ENCODE measurements around the gene PATJ.
"Not testable (repeated sequence)": the region's sequence is repeated elsewhere in the genome, so short reads cannot be mapped to it uniquely, and the experiment has no call there.

The PATJ gene

DNA sequence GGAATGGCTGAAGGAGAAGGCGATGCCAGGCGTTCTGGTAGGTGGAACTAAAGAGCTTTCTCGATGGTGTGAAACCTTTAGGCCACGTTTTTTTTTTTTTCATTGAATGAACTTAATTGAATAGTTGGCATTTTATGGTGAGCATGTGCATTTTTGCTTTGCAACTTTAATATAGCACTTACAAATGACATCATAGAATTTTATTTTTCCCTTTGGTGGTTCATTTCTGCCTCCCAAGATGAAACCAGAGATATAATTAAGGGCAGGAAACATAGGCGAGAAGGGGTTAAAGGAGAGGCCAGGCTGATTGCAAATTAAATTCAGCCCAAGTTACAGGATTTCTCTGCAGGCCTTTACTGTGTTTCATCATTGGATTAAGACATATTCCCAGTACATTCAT lies 366.8 kb downstream of the PATJ start:
- no peak for DNase-seq

- DNase-seq = no peak
Measured at GRCh38 chr1:62110198-62110817, 368.0 kb downstream of the PATJ start.

DNA sequence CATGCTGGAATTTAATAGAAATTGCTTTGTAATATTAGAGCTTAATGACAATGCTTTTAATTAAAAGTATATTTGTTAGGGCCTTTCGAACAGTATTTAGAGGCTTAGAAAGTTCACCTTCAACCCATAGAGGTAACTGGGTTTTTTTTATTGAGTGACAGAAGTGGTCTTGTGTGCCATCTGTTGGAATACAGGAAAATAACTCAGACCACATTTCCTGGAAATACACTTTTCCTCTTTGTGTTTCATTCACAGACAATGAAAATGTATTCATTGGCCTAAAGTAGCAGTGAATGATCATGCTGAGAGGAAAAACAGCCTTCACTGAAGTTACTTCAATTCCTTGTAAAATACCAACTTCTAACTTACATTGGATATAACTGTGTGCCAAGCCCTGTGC lies 368.8 kb downstream of the PATJ start:
- no peak for DNase-seq

DNA sequence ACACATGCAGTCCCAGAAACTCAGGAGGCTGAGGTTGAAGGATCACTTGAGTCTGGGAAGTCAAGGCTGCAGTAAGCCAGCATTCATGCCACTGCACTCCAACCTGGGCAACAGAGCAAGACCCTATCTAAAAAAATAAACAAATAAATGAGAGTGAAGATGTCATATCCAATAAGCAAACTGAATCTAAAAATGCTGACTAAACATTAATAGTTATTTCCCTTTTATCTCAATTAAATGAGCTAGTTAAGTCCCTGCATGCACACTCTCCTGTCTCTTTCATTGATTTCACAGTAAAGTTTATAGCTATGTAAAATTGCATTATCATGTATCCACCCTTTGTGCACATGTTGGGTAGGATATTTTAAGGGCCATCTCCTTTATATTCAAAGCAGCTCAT lies 371.2 kb downstream of the PATJ start:
- no peak for DNase-seq

GRCh38 chr1:62117018-62117750 lies 374.9 kb downstream of the PATJ start:
- DNase-seq = no peak

- DNase-seq = no peak
Measured at GRCh38 chr1:62126579-62127290, 384.5 kb downstream of the PATJ start.

DNA sequence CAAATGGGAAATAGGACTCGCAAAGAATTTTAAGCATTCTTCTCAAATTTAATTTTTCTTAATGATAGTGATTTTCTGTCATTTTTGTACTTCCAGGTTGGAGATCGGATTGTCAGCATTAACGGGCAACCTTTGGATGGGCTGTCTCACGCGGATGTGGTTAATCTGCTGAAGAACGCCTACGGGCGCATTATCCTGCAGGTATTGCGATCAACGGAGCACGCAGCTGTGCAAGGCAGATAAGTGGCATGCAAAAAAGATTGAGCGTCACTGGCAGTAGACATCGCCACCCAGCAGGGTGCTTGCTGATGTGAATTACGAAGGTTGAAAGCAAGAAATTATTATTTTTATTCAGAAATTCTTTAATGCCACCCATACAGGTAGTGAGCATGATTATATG lies 386.5 kb downstream of the PATJ start:
- DNase-seq = no peak

DNA sequence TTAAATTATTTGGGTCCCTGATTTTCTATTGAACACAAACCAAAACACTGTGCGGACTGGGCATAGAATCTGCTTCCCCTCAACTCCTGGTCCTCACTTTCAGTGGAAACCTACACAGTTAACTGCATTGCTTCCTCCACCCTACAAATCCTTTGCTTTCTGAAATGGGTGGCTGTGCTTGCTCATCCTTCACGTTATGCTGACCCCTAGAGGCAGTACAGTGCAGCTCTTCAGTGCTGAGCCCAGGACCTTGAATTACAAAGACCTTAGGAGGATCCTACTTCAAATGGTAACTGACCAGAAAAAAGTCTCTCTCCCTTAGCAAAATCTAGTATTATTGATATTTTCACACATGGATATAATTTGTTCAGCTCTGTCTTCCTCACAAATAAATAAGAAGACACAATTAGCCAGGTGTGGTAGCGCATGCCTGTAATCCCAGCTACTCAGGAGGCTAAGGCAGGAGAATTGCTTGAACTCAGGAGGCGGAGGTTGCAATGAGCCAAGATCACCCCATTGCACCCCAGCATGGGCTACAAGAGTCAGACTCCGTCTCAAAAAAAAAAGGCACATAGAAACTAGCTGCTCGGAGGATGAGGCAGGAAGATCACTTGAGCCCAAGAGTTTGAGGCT lies 388.9 kb downstream of the PATJ start:
- DNase-seq = peak; percentile 29

DNA sequence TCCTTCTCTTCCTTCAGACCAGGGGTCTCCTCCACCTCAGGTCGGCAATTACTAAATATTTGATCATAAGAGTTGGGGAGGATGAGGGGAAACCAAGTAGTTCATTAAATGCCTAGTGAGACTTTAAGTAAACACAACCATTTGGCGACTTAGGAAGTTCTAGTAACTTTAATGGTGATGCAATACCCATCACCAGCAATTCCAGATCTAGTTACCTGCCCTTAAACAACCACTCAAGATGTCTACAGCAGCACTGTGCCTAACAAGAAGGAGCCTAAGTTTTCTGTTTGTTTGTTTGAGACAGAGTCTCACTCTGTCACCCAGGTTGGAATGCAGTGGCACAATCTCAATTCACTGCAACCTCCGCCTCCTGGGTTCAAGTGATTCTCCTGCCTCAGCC lies 395.7 kb downstream of the PATJ start:
- DNase-seq = no peak

DNA sequence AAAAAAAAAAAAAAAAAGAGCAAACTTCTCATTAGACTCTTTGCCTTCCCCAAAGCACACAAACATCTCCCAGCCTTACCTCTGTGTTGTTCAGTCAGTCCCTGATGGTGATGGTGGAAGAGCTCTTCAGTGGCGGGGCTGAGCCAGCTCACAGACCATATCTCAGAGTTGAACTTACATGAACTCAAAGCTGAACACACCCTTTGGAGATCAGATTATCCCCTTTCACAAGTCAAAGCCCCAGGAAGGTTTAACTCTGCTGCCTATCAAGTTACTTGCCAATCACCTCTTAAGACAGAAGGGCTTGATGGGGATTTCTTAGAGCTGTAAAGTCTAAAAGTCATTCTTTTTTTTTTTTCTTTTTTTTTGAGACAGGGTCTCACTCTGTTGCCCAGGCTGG lies 397.1 kb downstream of the PATJ start:
- no peak for DNase-seq

DNA sequence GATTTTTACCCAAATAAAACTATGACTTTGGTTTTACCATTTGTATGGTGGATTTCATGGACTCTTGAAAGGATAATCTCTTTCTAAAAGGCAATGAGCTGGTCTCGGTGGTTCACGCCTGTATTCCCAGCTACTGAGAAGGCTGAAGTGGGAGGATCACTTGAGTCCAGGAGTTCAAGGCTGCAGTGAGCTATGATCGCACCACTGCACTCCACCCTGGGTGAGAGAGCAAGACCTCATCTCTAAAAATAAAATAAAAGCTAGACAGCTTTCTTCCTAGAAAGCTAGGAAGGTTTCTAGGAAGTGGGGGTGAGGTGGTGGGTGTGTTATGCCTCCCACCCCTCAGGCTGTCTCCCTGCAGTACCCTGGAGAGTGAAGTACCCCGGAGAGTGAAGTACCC lies 398.4 kb downstream of the PATJ start:
- no peak for DNase-seq

GRCh38 chr1:62142496-62142895 lies 400.2 kb downstream of the PATJ start:
- no peak for DNase-seq

DNA sequence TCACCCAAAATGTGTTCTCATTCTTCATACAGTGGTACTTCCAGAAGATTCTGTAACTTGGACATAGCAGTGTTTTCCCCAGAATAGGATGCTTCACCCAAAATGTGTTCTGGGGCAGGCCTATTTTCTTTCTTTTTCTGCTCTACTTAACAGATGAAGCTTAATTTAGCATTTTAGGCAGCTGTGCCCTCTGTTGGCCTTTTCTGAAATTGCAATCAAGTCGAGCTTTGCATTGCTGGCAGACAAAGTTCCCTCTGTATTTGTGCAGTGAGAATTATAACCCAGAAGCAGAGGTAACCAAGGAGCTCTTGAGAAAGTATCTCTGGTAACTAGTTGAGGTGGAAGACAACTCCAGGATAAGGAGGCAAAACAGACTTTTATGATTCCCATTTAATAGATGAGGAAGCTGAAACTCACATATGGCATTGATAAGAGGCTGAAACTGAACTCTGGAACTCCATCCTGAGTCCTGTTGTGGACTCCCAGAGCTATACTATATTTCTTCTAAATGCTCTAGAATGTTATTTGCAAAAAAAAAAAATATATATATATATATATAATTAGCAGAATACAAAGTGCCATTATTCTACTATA lies 402.1 kb downstream of the PATJ start:
- peak; percentile 27 for DNase-seq

DNA sequence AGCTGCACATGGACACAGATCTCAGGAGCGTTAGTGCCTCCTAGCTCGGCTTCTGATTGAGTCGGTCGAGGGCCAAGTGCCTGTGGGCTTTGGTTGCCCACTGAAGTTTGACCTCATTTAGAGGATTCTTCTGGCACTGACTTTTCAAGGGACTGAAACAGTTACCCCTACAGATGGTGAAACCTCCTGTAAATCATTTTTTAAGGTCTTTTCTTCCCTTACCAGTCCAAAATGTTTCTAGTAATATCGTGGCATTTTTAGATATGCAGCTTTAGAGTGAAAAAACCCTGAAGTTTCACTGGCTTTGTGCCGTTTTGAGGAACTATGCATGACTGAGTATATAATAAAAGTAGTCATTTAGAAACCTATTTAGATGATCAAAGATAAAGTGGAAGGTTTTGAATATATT lies 417.7 kb downstream of the PATJ start:
- DNase-seq = no peak

DNA sequence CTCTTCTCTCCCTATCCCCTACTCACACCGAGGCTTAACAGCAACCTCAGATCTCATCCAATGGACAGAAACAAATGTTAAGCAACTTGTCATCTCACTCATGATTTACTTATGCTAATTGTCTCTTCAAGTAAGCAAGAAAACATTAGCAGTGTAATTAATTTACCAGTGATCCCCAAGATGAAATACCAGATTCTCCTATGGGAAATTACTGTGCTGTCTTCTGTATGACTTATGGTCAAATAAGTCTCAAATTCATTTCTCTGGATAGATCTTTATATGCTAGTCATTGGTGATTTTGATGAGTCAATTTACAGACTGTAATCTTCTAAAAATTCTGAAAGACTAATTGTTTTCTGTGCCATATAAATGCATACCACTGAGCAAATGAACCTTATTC lies 419.4 kb downstream of the PATJ start:
- DNase-seq = no peak

DNA sequence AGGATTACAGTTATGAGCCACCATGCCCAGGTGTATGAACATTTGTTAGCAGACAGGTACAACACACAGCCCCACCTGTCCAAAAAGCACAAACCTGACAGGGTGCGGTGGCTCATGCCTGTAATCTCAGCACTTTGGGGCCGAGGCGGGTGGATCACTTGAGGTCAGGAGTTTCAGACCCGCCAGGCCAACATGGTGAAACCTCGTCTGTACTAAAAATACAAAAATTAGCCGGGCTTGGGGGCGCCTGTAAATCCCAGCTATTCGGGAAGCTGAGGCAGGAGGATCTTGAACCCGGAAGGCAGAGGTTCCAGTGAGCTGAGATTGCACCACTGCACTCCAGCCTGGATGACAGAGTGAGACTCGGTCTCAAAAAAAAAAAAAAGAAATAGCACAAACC lies 428.1 kb downstream of the PATJ start:
- not testable (repeated sequence) for DNase-seq

DNA sequence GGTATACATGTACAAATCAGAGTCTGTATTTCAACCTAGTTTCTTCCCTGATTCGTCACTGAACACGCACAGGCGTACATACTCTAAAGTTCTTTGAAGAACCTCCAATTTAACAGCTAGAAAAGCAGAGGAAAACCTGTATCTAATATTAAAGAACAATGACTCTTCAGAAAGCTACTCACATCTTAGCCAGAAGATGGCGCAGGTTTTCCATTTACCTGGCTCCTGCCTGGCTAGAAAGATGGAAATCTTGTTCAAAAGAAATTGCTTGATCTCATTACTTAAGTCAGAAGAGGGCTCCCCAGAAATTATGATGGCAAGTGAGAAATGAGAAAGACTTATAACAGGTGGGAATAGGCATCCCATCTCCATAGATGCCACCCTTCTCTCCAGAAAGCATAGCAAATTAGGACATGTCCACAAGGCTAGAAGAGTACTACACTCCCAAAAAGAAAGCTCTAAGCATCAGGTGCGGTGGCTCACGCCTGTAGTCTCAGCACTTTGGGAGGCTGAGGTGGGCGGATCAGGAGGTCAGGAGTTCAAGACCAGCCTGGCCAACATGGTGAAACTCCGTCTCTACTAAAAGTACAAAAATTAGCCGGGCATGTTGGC lies 433.4 kb downstream of the PATJ start:
- peak; percentile 51 for DNase-seq

- no peak for DNase-seq
Measured at GRCh38 chr1:62176597-62177312, 434.5 kb downstream of the PATJ start.

DNA sequence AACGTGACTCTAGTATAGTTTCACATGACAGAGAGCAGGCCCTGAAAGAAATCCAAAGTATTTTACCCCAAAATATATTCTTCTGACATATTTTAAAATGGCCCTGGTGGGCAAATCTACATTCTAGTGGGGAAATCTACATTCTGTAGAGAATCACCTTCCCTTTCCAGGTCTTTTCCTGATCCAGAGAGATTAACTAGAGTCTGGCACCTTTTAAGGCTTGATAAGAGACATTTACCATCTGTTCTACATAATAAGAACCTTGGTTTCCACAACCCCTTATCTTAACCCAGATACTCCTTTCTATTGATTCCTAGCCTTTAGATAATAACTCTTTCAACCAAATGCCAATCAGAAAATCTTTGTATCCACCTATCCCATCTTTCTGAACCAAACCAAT lies 435.3 kb downstream of the PATJ start:
- no peak for DNase-seq

DNA sequence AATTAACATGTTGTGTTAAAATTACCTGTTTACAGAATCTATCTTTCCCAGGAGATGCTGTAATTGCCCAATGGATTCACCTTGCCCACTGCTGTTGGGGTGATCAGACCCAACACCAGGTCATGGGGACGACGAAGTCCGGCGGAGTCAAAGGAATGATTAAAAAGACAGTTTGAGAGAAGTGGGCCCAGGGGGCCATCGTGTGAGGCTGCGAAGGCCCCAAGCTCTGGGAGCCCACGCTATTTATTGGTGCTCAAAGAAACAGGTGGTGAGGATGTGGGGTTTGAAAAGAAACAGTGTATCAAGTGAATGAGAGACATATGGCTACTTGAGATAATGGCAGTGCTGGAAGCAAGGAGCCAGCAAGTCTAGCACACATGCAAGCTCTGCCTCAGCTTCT lies 436.1 kb downstream of the PATJ start:
- DNase-seq = no peak

DNA sequence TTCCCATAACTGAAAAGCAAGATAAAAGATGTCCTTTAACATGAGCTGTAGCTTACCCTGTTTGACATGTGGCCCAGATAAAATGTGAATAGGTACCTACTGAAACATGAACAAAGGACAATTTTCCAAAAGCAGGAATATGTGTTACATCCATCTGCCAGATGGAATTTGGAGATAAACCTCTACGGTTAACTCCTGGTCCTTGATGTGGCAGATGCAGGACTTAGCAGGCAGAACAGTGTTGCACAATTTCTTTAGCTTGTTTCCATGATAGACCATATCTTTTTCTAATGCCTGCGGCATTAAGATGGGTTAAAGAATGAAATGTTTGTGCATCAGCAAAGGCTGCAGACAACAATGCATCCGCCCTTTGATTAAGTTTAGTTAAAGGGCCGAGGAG lies 437.8 kb downstream of the PATJ start:
- DNase-seq = not testable (repeated sequence)

DNA sequence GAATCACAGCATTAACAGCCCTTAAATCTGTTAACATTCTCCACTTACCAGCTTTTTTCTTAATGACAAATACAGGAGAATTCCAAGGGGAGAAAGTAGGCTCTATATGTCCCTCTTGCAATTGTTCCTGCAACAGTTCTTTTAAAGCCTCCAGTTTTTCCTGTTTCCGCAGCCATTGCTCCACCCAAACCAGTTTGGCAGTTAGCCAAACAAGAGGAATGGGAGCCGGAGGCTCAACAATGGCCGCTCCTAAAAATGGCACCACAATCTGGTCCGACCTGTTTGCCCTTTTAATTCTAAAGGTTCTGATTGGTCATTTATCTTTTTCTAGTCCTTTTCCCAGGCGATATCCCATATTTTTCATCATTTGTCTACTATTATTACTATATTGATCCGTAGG lies 438.4 kb downstream of the PATJ start:
- DNase-seq = no peak
